ENCODE measurements around the gene RHOBTB3. TPM values are rescaled to one million over a fixed set of nuclear protein-coding genes. Genes with fewer than 3 reads are reported as not detected.
A peak's percentile ranks its signal among the peaks of the same experiment; 100 is the strongest.

RHOBTB3 gene
- total and polyA plus RNA-seq, 4 donors, result 10.5 to 59.8 (median 39.8) TPM

DNA sequence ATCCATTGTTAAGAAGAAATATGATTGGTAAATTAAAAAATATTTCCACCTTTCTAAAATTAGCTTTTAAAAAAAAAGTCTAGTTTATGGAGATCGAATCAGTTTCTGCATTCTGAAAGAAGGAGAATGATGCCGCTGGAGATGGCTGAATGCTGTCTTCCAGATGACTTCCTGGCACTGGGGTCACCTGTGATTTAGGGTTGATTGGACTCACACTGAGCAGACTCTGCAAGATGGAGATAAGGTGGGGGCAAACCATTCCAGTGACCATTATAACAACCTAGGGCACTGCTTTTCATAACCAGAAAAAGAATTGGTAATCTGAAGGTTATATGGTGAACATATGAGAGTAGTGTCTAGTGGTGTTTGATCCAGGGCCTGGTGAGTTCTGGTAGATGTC, 40.8 kb downstream of the RHOBTB3 start:
- Histone ChIP-seq H3K27ac (ENCODE audit: low read depth in 1 of 2, low read length in 2 of 2) (peak overlapping the region; percentile 79 to 88), H3K4me1 (ENCODE audit: control insufficient read depth in 4 of 4, insufficient read depth in 4 of 4, low read length in 3 of 4) (peaks cover 1 to 25% (median 9%) of the 10 kb centered on the region in 4 donors), H3K9ac (ENCODE audit: low read depth in 1 of 2, low read length in 2 of 2) (peak overlapping the region in 1 of 2 donors; percentile 84), H3K4me3 (ENCODE audit: low read depth in 1 of 3, low read length in 3 of 3) (no peak overlapping the region), H3K36me3 (ENCODE audit: control insufficient read depth in 4 of 4, insufficient read depth in 3 of 4, low read depth in 1 of 4, low read length in 3 of 4) (peaks cover 0 to 5% (median 0%) of the 10 kb centered on the region in 4 donors), H3K27me3 (ENCODE audit: control insufficient read depth in 4 of 4, insufficient read depth in 4 of 4, low read length in 3 of 4) (no peaks in the 10 kb centered on the region), H3K9me3 (ENCODE audit: control insufficient read depth in 4 of 4, low read length in 3 of 4) (no peaks in the 10 kb centered on the region)
- WGBS, result 97% methylated on average over 2 of the region's 2 CpGs
- no peak for DNase-seq (ENCODE audit: low spot score)
- TF ChIP-seq, protein P1, sequence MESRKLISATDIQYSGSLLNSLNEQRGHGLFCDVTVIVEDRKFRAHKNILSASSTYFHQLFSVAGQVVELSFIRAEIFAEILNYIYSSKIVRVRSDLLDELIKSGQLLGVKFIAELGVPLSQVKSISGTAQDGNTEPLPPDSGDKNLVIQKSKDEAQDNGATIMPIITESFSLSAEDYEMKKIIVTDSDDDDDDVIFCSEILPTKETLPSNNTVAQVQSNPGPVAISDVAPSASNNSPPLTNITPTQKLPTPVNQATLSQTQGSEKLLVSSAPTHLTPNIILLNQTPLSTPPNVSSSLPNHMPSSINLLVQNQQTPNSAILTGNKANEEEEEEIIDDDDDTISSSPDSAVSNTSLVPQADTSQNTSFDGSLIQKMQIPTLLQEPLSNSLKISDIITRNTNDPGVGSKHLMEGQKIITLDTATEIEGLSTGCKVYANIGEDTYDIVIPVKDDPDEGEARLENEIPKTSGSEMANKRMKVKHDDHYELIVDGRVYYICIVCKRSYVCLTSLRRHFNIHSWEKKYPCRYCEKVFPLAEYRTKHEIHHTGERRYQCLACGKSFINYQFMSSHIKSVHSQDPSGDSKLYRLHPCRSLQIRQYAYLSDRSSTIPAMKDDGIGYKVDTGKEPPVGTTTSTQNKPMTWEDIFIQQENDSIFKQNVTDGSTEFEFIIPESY (IDR thresholded peaks at IDR 0.05), result no peak
- no peak for TF ChIP-seq JUND (IDR thresholded peaks at IDR 0.05)
- TF ChIP-seq EGR1 (IDR thresholded peaks at IDR 0.05; ENCODE audit: low read depth in 2 of 2), result no peak
- TF ChIP-seq TAF1 (conservative IDR thresholded peaks at IDR 0.05), result no peak
- TF ChIP-seq HNF4G (IDR thresholded peaks at IDR 0.05), result no peak
- TF ChIP-seq GABPA (IDR thresholded peaks at IDR 0.05 in 1 of 2, conservative IDR thresholded peaks at IDR 0.05 in 1 of 2), result no peak
- TF ChIP-seq, protein P2, sequence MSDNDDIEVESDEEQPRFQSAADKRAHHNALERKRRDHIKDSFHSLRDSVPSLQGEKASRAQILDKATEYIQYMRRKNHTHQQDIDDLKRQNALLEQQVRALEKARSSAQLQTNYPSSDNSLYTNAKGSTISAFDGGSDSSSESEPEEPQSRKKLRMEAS (IDR thresholded peaks at IDR 0.05), result no peak
- TF ChIP-seq, protein P3, sequence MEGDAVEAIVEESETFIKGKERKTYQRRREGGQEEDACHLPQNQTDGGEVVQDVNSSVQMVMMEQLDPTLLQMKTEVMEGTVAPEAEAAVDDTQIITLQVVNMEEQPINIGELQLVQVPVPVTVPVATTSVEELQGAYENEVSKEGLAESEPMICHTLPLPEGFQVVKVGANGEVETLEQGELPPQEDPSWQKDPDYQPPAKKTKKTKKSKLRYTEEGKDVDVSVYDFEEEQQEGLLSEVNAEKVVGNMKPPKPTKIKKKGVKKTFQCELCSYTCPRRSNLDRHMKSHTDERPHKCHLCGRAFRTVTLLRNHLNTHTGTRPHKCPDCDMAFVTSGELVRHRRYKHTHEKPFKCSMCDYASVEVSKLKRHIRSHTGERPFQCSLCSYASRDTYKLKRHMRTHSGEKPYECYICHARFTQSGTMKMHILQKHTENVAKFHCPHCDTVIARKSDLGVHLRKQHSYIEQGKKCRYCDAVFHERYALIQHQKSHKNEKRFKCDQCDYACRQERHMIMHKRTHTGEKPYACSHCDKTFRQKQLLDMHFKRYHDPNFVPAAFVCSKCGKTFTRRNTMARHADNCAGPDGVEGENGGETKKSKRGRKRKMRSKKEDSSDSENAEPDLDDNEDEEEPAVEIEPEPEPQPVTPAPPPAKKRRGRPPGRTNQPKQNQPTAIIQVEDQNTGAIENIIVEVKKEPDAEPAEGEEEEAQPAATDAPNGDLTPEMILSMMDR (IDR thresholded peaks at IDR 0.05; ENCODE audit: low read depth, low read length, missing input control), result no peak

DNA sequence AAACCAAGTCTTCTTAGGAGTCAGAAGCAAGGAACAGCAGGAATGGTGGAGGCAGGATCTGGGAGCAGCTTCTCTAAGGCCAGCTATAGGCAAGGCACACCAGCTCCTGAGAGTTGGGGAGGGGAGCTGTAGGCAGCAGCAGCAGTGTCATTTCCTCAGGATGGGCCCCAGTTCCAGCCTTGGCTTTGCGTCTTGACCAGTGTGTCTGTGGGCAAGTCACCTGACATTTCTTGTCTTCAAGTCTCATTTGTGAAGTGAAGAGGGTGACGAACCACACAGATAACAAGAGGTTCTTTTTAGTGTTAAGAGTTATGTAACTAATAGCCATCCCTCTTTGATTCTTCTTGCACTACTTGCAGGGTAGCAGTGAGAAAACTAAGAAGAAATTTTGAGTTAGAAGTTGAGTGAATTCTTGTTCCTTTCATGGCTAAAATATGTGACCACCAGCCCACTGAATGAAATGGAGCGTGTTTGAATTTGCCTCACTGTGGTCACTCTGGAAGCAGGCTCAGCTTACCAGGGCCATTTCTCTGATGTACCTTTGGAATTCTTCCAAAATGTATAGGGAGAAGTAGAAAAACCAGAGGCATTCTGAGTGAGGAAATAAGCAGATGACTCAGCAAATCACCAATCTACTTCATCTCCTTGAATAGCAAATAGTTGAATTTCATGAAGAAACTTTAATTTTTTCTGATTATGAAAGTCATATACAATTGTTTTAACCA, 42.4 kb downstream of the RHOBTB3 start:
- Histone ChIP-seq H3K4me1 (ENCODE audit: control insufficient read depth in 4 of 4, insufficient read depth in 4 of 4, low read length in 3 of 4) (peaks cover 0 to 17% (median 9%) of the 10 kb centered on the region in 4 donors), H3K4me3 (ENCODE audit: low read depth in 1 of 3, low read length in 3 of 3) (no peak overlapping the region), H3K27me3 (ENCODE audit: control insufficient read depth in 4 of 4, insufficient read depth in 4 of 4, low read length in 3 of 4) (no peaks in the 10 kb centered on the region), H3K9me3 (ENCODE audit: control insufficient read depth in 4 of 4, low read length in 3 of 4) (no peaks in the 10 kb centered on the region), H3K36me3 (ENCODE audit: control insufficient read depth in 4 of 4, insufficient read depth in 3 of 4, low read depth in 1 of 4, low read length in 3 of 4) (peaks cover 0 to 3% (median 0%) of the 10 kb centered on the region in 4 donors), H3K27ac (ENCODE audit: low read depth in 1 of 2, low read length in 2 of 2) (peak overlapping the region in 1 of 2 donors; percentile 37), H3K9ac (ENCODE audit: low read depth in 1 of 2, low read length in 2 of 2) (no peak overlapping the region)
- TF ChIP-seq FOXA2 (IDR thresholded peaks at IDR 0.05) (no peak), YY1 (IDR thresholded peaks at IDR 0.05) (no peak), NR2F2 (IDR thresholded peaks at IDR 0.05) (no peak), RXRA (IDR thresholded peaks at IDR 0.05) (no peak), GABPA (IDR thresholded peaks at IDR 0.05 in 1 of 2, conservative IDR thresholded peaks at IDR 0.05 in 1 of 2) (no peak), FOXA1 (IDR thresholded peaks at IDR 0.05) (no peak), TAF1 (conservative IDR thresholded peaks at IDR 0.05) (no peak), EGR1 (IDR thresholded peaks at IDR 0.05; ENCODE audit: low read depth in 2 of 2) (no peak), SP1 (IDR thresholded peaks at IDR 0.05) (no peak), JUND (IDR thresholded peaks at IDR 0.05) (no peak), HNF4G (IDR thresholded peaks at IDR 0.05) (no peak), HNF4A (conservative IDR thresholded peaks at IDR 0.05) (no peak)
- TF ChIP-seq, protein P4, sequence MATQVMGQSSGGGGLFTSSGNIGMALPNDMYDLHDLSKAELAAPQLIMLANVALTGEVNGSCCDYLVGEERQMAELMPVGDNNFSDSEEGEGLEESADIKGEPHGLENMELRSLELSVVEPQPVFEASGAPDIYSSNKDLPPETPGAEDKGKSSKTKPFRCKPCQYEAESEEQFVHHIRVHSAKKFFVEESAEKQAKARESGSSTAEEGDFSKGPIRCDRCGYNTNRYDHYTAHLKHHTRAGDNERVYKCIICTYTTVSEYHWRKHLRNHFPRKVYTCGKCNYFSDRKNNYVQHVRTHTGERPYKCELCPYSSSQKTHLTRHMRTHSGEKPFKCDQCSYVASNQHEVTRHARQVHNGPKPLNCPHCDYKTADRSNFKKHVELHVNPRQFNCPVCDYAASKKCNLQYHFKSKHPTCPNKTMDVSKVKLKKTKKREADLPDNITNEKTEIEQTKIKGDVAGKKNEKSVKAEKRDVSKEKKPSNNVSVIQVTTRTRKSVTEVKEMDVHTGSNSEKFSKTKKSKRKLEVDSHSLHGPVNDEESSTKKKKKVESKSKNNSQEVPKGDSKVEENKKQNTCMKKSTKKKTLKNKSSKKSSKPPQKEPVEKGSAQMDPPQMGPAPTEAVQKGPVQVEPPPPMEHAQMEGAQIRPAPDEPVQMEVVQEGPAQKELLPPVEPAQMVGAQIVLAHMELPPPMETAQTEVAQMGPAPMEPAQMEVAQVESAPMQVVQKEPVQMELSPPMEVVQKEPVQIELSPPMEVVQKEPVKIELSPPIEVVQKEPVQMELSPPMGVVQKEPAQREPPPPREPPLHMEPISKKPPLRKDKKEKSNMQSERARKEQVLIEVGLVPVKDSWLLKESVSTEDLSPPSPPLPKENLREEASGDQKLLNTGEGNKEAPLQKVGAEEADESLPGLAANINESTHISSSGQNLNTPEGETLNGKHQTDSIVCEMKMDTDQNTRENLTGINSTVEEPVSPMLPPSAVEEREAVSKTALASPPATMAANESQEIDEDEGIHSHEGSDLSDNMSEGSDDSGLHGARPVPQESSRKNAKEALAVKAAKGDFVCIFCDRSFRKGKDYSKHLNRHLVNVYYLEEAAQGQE (IDR thresholded peaks at IDR 0.05), result no peak
- TF ChIP-seq, protein P1 (IDR thresholded peaks at IDR 0.05), result no peak
- TF ChIP-seq, protein P5, sequence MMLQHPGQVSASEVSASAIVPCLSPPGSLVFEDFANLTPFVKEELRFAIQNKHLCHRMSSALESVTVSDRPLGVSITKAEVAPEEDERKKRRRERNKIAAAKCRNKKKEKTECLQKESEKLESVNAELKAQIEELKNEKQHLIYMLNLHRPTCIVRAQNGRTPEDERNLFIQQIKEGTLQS (IDR thresholded peaks at IDR 0.05), result no peak
- TF ChIP-seq, protein P2 (IDR thresholded peaks at IDR 0.05), result no peak
- TF ChIP-seq, protein P3 (IDR thresholded peaks at IDR 0.05; ENCODE audit: low read depth, low read length, missing input control), result no peak
- no peak for DNase-seq (ENCODE audit: low spot score)
- whole genome bisulfite sequencing, result 82% methylated on average over 3 of the region's 3 CpGs
